Retinal pigment epithelial cell (primary cell): ENCODE data around the gene IL1R2.

Experiments
- DNase-seq: peaks from one replicate; pipeline ENCODE4 v3.0.0-alpha.2; 2010; ENCODE audit warnings: low read depth
- H3K4me3 ChIP-seq: 2 replicates; pipeline ENCODE4 v1.5.1; 2011; ENCODE audit warnings: mild to moderate bottlenecking, low read length, control low read depth, moderate library complexity
- CTCF ChIP-seq: conservative IDR thresholded peaks from 2 replicates; pipeline ENCODE4 v1.5.1; 2011; ENCODE audit warnings: low read depth, low read length, control low read depth, inconsistent platforms

Gene IL1R2

GRCh38 chr2:102027036-102027980 is 35.5 kb downstream of the IL1R2 start:
- no peak for TF ChIP-seq CTCF
- no peak overlapping the region for H3K4me3 ChIP-seq
- DNase-seq: no peak

- no peak for TF ChIP-seq CTCF
- H3K4me3 ChIP-seq: no peak overlapping the region
- no peak for DNase-seq
These were observed 36.7 kb downstream of the IL1R2 start for GRCh38 chr2:102028470-102028869.

- no peak for DNase-seq
- TF ChIP-seq CTCF: no peak
These were observed 37.6 kb downstream of the IL1R2 start for GRCh38 chr2:102029405-102029804.

GRCh38 chr2:102029952-102030351 is 38.2 kb downstream of the IL1R2 start:
- DNase-seq: no peak
- H3K4me3 ChIP-seq: no peak overlapping the region
- TF ChIP-seq CTCF: no peak

More at GRCh38 chr2:102029405-102029804, 37.6 kb downstream of the IL1R2 start:
- H3K4me3 ChIP-seq: no peak overlapping the region

GRCh38 chr2:102030502-102030854 is 38.7 kb downstream of the IL1R2 start:
- no peak for DNase-seq
- no peak overlapping the region for H3K4me3 ChIP-seq
- no peak for TF ChIP-seq CTCF

GRCh38 chr2:102030855-102031527 is 39.2 kb downstream of the IL1R2 start:
- TF ChIP-seq CTCF: no peak
- DNase-seq: no peak
- no peak overlapping the region for H3K4me3 ChIP-seq
